Naive B cell (primary cell): ENCODE results near the gene RRAGC. TPM values are rescaled to one million over a fixed set of nuclear protein-coding genes. Genes with fewer than 3 reads are reported as not detected.

Source experiments
- ATAC-seq, 2 donors: fragments of 150-1000 bp; cut with Tn5 transposase; 2 replicates each; pipeline ENCODE4 v1.10.0; 2021; ENCODE audit warnings: low read depth in 2 of 2, mild to moderate bottlenecking in 2 of 2, moderate library complexity in 2 of 2
- DNase-seq: peaks from one replicate; pipeline ENCODE4 v3.0.0; 2022
- H3K27ac Mint-ChIP-seq, 6 donors: one replicate each; pipeline ENCODE4 v1.8.0; 2020 to 2022; ENCODE audit warnings: mild to moderate bottlenecking in 6 of 6, mixed read lengths in 6 of 6, moderate library complexity in 5 of 6, inconsistent platforms in 2 of 6
- H3K27me3 Mint-ChIP-seq, 3 donors: one replicate each; pipeline ENCODE4 v1.8.0; 2021 to 2022; ENCODE audit warnings: mixed read lengths in 3 of 3, mild to moderate bottlenecking in 1 of 3
- H3K36me3 Mint-ChIP-seq, 2 donors: one replicate each; pipeline ENCODE4 v1.8.0; 2020 to 2022; ENCODE audit warnings: mixed read lengths in 2 of 2, inconsistent platforms in 1 of 2, mild to moderate bottlenecking in 1 of 2
- H3K4me1 Mint-ChIP-seq, 3 donors: one replicate each; pipeline ENCODE4 v1.8.0; 2020 to 2022; ENCODE audit warnings: mixed read lengths in 3 of 3, inconsistent platforms in 1 of 3, mild to moderate bottlenecking in 1 of 3, moderate library complexity in 1 of 3
- H3K4me3 Mint-ChIP-seq, 8 donors: one replicate each; pipeline ENCODE4 v1.8.0; 2020 to 2022; ENCODE audit warnings: mild to moderate bottlenecking in 8 of 8, mixed read lengths in 8 of 8, moderate library complexity in 8 of 8, inconsistent platforms in 2 of 8
- H3K9me3 Mint-ChIP-seq, 7 donors: one replicate each; pipeline ENCODE4 v1.8.0; 2020 to 2022; ENCODE audit warnings: mixed read lengths in 7 of 7, mild to moderate bottlenecking in 5 of 7, inconsistent platforms in 2 of 7, moderate library complexity in 1 of 7
- polyA plus RNA-seq, 6 donors: library from polyadenylated mRNA; unstranded; fragments of 300-500 nt; fragmentation: Illumina TruSeq; gene quantifications; one replicate each; pipeline ENCODE4 v1.2.3, GENCODE V29; 2021; ENCODE audit warnings: low read depth in 6 of 6

Gene RRAGC, protein sequence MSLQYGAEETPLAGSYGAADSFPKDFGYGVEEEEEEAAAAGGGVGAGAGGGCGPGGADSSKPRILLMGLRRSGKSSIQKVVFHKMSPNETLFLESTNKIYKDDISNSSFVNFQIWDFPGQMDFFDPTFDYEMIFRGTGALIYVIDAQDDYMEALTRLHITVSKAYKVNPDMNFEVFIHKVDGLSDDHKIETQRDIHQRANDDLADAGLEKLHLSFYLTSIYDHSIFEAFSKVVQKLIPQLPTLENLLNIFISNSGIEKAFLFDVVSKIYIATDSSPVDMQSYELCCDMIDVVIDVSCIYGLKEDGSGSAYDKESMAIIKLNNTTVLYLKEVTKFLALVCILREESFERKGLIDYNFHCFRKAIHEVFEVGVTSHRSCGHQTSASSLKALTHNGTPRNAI
- 10 to 100 TPM; 13.9 to 18.7 (median 14.8) TPM for polyA plus RNA-seq

DNA sequence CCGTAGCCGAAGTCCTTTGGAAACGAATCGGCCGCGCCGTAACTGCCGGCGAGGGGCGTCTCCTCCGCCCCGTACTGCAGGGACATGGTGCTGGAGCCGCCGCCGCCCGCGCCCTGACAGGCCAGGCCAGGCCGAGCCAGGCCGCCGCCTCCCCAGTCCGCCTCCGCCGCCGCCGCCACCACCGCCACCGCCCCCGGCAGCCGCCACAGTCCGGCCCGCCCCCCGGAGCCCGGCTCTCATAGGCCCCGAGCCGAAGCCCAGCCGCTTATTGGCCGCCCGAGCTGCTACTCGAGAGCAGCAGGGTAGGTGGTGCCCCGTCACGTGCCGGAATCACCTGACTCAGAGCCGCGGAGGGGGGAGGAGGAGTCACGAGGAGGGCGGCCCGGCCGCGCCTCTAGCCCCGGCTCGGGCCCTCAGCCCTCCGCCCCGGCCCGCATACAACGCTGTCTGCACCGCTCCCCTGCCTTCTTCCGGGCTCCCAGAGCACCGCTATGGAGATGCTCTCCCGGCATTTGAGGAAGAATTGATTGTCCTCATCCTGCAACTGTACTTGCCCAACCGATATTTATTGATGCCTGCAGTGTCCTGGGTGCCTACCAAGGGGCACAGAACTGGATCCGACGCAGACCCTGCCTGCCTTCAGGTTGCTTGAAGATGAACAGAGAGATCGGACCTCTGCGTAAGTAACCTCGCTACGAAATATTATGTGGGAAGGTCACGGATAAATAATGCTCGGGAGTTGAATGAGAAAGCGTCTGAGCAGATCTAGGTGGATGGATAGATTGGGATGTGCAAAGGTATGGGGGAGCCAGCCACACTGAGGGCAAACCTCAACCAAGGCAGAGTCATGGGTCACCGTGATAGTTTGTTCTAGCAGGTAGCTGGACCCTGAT is at the start of gene RRAGC:
Gene RRAGC (minus strand): TSS at position 212 of the 893 bp plus-strand sequence. CDS start 126 bp downstream, at position 86.
- Mint-ChIP-seq H3K4me3 (peak within 1 kb of the TSS; percentile 91 to 98 (median 96)), H3K27me3 (no peaks in the 10 kb centered on the region), H3K4me1 (peaks cover 29 to 50% (median 42%) of the 10 kb centered on the region in 3 donors)

DNA sequence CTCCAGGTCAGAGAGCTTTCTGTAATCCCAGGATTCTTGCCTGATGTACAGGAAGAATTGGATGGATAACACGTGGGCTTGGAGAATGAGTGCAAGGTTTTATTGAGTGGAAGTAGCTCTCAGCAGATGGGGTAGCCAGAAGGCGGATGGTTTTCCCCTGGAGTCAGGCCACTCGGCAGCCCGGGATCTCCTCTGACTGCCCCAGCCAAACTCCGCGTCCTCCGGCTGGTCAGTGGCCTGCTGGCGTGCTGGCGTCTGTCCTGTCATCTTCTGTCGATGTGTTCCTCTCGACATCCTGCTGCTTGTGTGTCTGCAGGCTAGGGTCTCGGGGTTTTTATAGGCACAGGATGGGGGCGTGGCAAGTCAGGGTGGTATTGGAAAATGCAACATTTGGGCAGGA is 49.2 kb upstream of the RRAGC start:
- ATAC-seq: no peak
- Mint-ChIP-seq H3K27ac (no peak overlapping the region), H3K9me3 (peaks cover 0 to 13% (median 5%) of the 10 kb centered on the region in 7 donors)

More for the DNA sequence above, at the start of gene RRAGC:
- H3K27ac Mint-ChIP-seq: peak within 1 kb of the TSS; percentile 96 to 99 (median 98)
- no peaks in the 10 kb centered on the region for H3K9me3 Mint-ChIP-seq
- peaks cover 0 to 8% of the 10 kb centered on the region in 2 donors for H3K36me3 Mint-ChIP-seq
- ATAC-seq (peak; percentile 90 to 91), DNase-seq (peak; percentile 99)

DNA sequence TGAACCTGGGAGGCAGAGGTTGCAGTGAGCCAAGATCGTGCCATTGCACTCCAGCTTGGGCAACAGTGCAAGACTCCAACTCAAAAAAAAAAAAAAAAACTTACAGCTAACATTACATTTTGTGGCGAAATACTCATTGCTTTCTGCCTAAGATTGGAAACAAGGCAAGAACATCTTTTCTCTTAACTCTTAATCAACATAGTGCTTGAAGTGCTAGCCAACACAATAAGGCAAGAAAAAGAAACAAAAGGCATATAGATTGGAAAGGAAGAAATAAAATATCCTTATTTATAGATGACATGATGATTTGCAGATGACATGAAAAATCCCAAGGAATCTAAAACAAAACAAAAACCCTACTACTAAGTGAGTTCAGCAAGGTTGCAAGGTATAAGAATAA is 46.4 kb upstream of the RRAGC start:
- Mint-ChIP-seq H3K27ac (no peak overlapping the region), H3K9me3 (peaks cover 0 to 17% (median 5%) of the 10 kb centered on the region in 7 donors), H3K36me3 (no peaks in the 10 kb centered on the region), H3K4me3 (no peak overlapping the region), H3K4me1 (no peaks in the 10 kb centered on the region), H3K27me3 (no peaks in the 10 kb centered on the region)
- no peak for DNase-seq
- no peak for ATAC-seq

More for the DNA sequence above, 49.2 kb upstream of the RRAGC start:
- H3K27me3 Mint-ChIP-seq: no peaks in the 10 kb centered on the region
- H3K36me3 Mint-ChIP-seq: no peaks in the 10 kb centered on the region
- DNase-seq: no peak
- H3K4me1 Mint-ChIP-seq: no peaks in the 10 kb centered on the region
- no peak overlapping the region for H3K4me3 Mint-ChIP-seq

DNA sequence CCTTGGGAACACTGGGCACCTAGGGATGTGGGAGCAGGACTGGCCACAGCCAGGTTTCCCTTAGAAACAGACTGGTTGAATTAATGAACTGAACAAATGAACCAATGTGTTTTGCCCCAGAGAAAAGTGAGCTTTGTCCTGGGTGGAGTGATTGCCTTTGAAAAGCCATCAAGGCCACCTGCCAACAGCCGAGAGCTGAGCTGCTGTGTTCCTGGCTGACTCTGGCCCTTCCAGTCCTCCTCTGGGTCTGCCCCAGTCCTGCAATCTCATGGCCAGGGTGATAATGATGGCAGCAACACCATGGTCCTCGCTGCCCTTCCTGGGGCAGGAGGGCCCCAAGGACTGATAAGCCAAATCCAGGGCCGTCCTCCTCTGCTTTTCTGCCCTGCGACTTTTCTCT is 40.0 kb upstream of the RRAGC start:
- Mint-ChIP-seq H3K27ac (no peak overlapping the region), H3K27me3 (no peaks in the 10 kb centered on the region), H3K36me3 (no peaks in the 10 kb centered on the region), H3K4me3 (no peak overlapping the region), H3K4me1 (no peaks in the 10 kb centered on the region), H3K9me3 (peaks cover 0 to 4% (median 0%) of the 10 kb centered on the region in 7 donors)
- ATAC-seq (no peak), DNase-seq (no peak)

DNA sequence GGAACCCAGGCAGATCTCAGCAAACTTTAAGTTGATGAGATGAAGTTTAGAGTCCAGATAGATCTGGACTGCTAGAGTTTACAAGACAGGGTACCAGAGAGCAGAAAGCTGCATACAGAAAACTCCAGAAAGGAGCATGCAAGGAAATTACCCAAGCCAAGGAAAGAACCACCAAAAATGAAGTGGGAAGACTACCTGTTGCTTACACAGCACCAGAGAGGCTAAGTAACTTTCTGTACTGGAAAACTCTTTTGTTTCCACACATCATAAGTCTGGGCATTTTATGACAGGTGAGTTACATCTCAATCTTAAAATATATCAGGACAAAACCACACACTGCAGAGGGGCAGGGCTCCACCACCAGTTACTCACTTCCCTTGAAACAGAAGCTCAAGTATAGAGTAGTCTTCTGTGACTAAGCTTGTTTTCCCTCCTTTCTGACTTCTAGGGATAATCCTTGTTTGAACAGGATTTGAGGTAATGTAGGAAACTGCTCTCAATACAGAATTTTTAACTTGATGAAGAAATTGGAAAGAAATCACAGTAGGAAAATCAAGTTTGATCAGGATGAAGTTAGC is 39.2 kb upstream of the RRAGC start:
- no peak overlapping the region for H3K4me3 Mint-ChIP-seq
- H3K9me3 Mint-ChIP-seq: peaks cover 0 to 3% (median 0%) of the 10 kb centered on the region in 7 donors
- H3K36me3 Mint-ChIP-seq: no peaks in the 10 kb centered on the region
- DNase-seq (no peak), ATAC-seq (no peak)
- peak overlapping the region in 1 of 6 donors; percentile 32 for H3K27ac Mint-ChIP-seq
- no peaks in the 10 kb centered on the region for H3K4me1 Mint-ChIP-seq
- H3K27me3 Mint-ChIP-seq: no peaks in the 10 kb centered on the region

DNA sequence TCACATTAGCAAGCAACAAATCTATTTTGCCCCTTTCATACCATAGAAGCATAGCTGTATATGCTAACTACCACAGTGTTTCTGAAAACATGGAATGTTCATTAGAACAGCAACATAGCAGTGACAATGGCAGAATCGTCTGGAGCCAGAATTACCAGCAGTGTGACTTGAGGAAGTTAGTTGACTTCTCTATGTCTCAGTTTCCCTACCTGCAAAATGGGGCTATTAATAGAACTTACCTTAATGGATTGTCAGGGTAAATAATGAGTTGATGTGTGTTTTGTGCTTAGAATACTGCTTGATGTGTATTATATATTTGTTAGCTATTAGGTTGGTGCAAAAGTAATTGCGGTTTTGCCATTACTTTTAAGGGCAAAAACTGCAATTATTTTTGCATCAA is 36.6 kb upstream of the RRAGC start:
- Mint-ChIP-seq H3K4me3 (no peak overlapping the region), H3K27me3 (no peaks in the 10 kb centered on the region), H3K4me1 (peaks cover 0 to 2% (median 0%) of the 10 kb centered on the region in 3 donors), H3K9me3 (no peaks in the 10 kb centered on the region), H3K27ac (no peak overlapping the region), H3K36me3 (no peaks in the 10 kb centered on the region)
- DNase-seq (no peak), ATAC-seq (no peak)

DNA sequence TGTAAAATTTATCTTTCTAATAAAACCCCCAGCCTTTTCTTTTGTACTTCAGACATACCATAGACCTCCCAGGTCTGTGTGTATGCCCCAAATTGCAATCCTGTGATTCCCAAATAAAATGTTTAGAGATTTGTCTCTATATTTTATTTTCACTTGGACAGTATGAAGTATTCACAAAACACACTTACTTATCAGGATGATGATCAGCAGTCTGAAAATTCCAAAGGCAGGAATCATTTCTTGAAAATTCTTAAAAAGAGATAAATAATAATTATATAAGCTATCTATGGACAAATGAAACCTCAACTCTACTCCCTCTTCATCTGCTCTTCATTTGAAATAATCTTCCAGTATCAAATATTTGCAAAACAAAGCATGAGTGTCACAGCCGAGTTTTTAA is 33.4 kb upstream of the RRAGC start:
- Mint-ChIP-seq H3K27ac (no peak overlapping the region), H3K9me3 (no peaks in the 10 kb centered on the region), H3K4me1 (peaks cover 0 to 3% (median 2%) of the 10 kb centered on the region in 3 donors), H3K4me3 (no peak overlapping the region), H3K36me3 (no peaks in the 10 kb centered on the region), H3K27me3 (no peaks in the 10 kb centered on the region)
- no peak for ATAC-seq
- DNase-seq: no peak

DNA sequence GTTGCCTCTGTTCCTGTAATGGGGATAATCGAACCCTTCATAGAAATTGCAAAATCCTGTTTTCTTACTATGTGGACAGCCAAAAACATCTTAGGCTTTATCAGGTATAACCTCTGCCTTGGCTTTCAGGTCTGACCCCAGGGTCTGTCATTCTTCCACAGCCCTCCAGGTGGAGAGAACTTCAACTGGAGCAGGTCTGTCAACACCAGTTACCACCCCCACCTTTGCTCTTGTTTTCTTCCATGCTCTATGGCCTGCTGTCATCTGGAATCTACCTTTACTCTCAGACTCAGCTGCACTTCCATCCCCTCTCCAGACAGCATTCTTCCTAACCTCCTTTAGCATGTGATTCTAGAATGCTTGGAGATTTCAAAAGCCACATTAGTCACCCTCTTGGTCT is 32.2 kb upstream of the RRAGC start:
- no peaks in the 10 kb centered on the region for H3K27me3 Mint-ChIP-seq
- DNase-seq (no peak), ATAC-seq (no peak)
- no peak overlapping the region for H3K4me3 Mint-ChIP-seq
- H3K9me3 Mint-ChIP-seq: no peaks in the 10 kb centered on the region
- no peaks in the 10 kb centered on the region for H3K36me3 Mint-ChIP-seq
- peaks cover 0 to 3% (median 2%) of the 10 kb centered on the region in 3 donors for H3K4me1 Mint-ChIP-seq
- H3K27ac Mint-ChIP-seq: no peak overlapping the region

DNA sequence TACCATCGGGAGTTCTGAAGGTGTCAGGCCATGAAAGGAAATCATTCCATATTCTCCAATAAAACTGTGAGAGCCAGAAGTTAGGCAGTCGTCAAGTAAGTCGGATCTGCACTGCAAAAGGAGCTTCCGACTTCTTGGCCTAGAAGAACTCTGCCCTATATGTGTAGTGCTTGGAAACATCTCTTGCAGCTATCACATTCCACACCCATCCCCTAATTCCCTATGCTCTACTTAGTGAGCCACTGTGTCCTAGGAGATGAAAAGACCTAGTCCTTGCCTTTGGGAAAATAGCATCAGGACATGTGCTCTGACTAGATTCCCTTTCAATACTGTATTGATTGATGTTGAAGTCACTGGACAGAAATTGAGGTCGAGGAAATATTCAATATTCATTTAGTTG is 30.0 kb upstream of the RRAGC start:
- Mint-ChIP-seq H3K9me3 (no peaks in the 10 kb centered on the region), H3K27me3 (peaks cover 0 to 6% (median 0%) of the 10 kb centered on the region in 3 donors), H3K36me3 (no peaks in the 10 kb centered on the region), H3K27ac (no peak overlapping the region), H3K4me3 (no peak overlapping the region), H3K4me1 (peaks cover 0 to 3% (median 2%) of the 10 kb centered on the region in 3 donors)
- DNase-seq (no peak), ATAC-seq (no peak)

DNA sequence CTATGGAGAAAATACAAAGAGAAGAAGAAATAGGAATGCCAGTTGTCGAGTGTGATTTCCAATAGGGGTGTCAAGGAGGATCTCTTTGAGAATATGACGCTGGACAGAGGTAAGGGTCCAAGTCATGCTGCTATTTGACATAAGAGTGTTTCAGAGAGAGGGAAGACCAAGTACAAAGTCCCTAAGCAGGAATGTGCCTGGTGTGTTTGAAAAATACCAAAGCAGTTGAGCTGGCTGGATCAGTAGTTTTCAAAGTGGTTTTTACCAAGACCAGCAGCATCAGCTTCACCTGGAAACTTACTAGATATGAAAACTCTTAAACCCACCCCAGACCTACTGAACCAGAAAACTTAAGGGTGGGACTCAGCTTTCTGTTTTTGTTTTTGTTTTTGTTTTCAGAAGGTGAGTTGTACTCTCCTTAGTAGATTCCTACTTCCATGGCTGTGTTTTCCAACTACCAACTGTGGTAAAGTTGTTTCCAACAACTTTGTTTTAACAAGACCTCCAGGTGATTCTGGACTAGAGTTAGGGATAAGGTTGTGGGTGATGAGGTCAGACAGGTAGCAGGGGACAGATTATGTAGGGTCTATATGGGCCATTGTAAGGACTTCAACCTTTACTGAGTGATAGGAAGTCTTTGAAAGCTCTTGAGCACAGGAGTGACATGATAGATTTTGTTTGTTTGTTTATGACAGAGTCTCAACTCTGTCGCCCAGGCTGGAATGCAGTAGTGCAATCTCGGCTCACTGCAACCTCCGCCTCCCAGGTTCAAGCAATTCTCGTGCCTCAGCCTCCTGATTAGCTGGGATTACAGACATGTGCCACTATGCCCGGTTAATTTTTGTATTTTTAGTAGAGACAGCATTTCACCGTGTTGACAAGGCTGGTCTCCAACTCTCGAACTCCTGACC is 29.1 kb upstream of the RRAGC start:
- peaks cover 0 to 3% (median 2%) of the 10 kb centered on the region in 3 donors for H3K4me1 Mint-ChIP-seq
- no peaks in the 10 kb centered on the region for H3K9me3 Mint-ChIP-seq
- H3K4me3 Mint-ChIP-seq: peak overlapping the region in 1 of 8 donors; percentile 18
- H3K27me3 Mint-ChIP-seq: peaks cover 0 to 6% (median 0%) of the 10 kb centered on the region in 3 donors
- no peaks in the 10 kb centered on the region for H3K36me3 Mint-ChIP-seq
- no peak overlapping the region for H3K27ac Mint-ChIP-seq
- DNase-seq: no peak
- no peak for ATAC-seq

DNA sequence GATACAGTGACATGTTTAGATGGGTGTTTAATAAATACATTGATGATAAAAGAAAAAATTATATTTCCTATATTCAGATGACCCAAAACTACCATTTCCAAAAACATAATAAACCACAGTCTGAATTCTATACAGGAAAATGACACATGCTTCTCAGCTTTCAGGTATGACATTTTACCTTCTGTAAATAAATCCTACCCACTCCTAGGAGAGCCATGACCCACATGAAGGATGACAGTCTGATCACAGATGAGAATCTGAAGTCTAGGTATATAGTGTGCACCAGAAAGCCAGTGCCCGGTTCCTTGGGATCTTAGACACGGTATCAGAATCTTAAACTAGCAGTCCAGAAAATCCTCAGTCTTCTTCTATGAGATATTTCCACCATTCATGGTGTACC is 25.5 kb upstream of the RRAGC start:
- peaks cover 0 to 6% (median 0%) of the 10 kb centered on the region in 3 donors for H3K27me3 Mint-ChIP-seq

DNA sequence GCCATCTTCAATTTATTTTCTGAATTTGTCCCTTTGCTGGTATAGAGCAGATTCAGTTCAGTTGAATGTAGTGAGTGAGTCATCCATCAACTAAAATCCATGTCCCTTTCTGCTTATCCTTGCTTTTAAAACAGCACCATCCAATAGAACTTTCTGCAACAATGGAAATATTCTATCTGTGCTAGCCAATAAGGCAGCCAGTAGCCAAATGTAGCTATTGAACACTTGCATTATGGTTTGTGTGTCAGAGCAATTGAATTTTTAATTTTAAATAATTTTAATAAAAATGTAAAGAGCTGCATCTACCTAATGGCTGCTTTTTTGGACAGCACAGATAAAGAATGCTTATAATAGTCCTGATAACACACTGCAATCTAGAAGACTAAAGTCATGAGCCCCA is 21.9 kb upstream of the RRAGC start, which contains the start of gene GJA9:
Gene GJA9 (minus strand): TSS at position 101 of the 400 bp plus-strand sequence. CDS start 5,489 bp downstream, outside the sequence.
- ATAC-seq: no peak
- Mint-ChIP-seq H3K27ac (no peak within 1 kb of the TSS), H3K27me3 (peaks cover 0 to 6% (median 0%) of the 10 kb centered on the region in 3 donors), H3K4me1 (no peaks in the 10 kb centered on the region), H3K9me3 (no peaks in the 10 kb centered on the region), H3K4me3 (no peak within 1 kb of the TSS), H3K36me3 (no peaks in the 10 kb centered on the region)
- no peak for DNase-seq

More for the DNA sequence above, 25.5 kb upstream of the RRAGC start:
- DNase-seq (no peak), ATAC-seq (no peak)
- Mint-ChIP-seq H3K9me3 (no peaks in the 10 kb centered on the region), H3K27ac (peak overlapping the region in 1 of 6 donors; percentile 68), H3K36me3 (no peaks in the 10 kb centered on the region), H3K4me1 (no peaks in the 10 kb centered on the region), H3K4me3 (no peak overlapping the region)
